Measurements from ENCODE around the gene ISL1. TPM values are rescaled to one million over a fixed set of nuclear protein-coding genes. Genes with fewer than 3 reads are reported as not detected.

The ISL1 gene
- total RNA-seq, 1 donor: not detected

GRCh38 chr5:51379331-51379700, 3.9 kb upstream of the ISL1 start:
- no peak overlapping the region for H3K4me3 ChIP-seq (ENCODE audit: low read depth, low read length)
- DNase-seq (ENCODE audit: low read depth): no peak
- no peak for TF ChIP-seq CTCF (IDR thresholded peaks at IDR 0.05; ENCODE audit: insufficient read depth, low read depth, low read length)

GRCh38 chr5:51380603-51381207, 2.5 kb upstream of the ISL1 start:
- DNase-seq (ENCODE audit: low read depth): peak; percentile 8
- no peak overlapping the region for H3K4me3 ChIP-seq (ENCODE audit: low read depth, low read length)
- TF ChIP-seq CTCF (IDR thresholded peaks at IDR 0.05; ENCODE audit: insufficient read depth, low read depth, low read length): peak; percentile 50

GRCh38 chr5:51381761-51382474, 1.3 kb upstream of the ISL1 start:
- TF ChIP-seq CTCF (IDR thresholded peaks at IDR 0.05; ENCODE audit: insufficient read depth, low read depth, low read length): no peak
- no peak overlapping the region for H3K4me3 ChIP-seq (ENCODE audit: low read depth, low read length)

GRCh38 chr5:51382521-51383130, 622 bp upstream of the ISL1 start:
- H3K4me3 ChIP-seq (ENCODE audit: low read depth, low read length): peak overlapping the region; percentile 14
- no peak for DNase-seq (ENCODE audit: low read depth)
- no peak for TF ChIP-seq CTCF (IDR thresholded peaks at IDR 0.05; ENCODE audit: insufficient read depth, low read depth, low read length)

More at GRCh38 chr5:51381761-51382474, 1.3 kb upstream of the ISL1 start:
- no peak for DNase-seq (ENCODE audit: low read depth)

GRCh38 chr5:51384281-51384840, 1.1 kb downstream of the ISL1 start:
- TF ChIP-seq CTCF (IDR thresholded peaks at IDR 0.05; ENCODE audit: insufficient read depth, low read depth, low read length): no peak
- no peak for DNase-seq (ENCODE audit: low read depth)
- no peak overlapping the region for H3K4me3 ChIP-seq (ENCODE audit: low read depth, low read length)

GRCh38 chr5:51385216-51385615, 2.0 kb downstream of the ISL1 start:
- no peak overlapping the region for H3K4me3 ChIP-seq (ENCODE audit: low read depth, low read length)
- no peak for DNase-seq (ENCODE audit: low read depth)
- TF ChIP-seq CTCF (IDR thresholded peaks at IDR 0.05; ENCODE audit: insufficient read depth, low read depth, low read length): no peak

Measured in fibroblast of villous mesenchyme (primary cell).